Ammon's horn (tissue), 1 donor: ENCODE measurements around the gene ZNF735.
"Not testable (repeated sequence)": the region's sequence is repeated elsewhere in the genome, so short reads cannot be mapped to it uniquely, and the experiment has no call there.

Source experiments
- DNase-seq: peaks from one replicate; pipeline ENCODE4 v3.0.0-alpha.2; 2016; ENCODE audit warnings: low spot score

The ZNF735 gene

DNA sequence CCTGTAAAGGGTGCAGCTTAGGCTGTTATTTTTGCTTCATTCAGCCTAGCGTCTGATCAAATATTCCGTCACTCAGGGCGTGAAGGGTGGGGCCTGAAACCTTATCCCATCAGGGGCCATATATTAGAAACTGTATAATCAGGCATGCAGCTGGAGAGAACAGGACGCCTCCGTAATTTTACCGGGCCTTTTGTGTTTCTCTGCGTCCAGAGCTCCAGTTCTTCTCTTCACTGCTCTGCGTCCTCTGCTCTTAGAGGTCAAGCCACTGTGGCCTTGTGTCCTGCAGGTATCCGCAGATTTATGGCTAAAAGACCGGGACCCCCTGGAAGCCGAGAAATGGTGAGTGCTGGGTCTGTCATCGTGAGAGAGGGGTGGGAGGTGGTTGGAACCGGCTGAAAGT, at the start of gene ZNF735:
Gene ZNF735 (plus strand): TSS at position 301 of the 400 bp plus-strand sequence. CDS start 0 bp downstream, at position 301.
- DNase-seq = no peak

DNA sequence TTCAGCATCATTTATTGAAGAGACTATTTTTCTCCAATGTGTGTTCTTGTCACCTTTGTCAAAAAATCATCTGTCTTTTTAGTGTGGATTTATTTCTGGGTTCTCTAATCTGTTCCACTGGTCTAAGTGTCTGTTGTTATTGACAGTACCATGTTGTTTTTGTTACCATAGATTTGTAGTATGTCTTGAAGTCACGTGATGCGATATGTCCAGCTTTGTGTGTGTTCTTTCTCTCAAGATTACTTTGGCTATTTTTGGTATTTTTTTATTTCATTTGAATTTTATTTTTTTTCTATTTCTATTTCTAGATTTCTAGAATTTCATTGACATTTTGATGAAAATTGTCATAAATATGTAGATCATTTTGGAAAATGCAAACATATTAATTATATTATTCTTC, 36.0 kb upstream of the ZNF735 start:
- DNase-seq = not testable (repeated sequence)

DNA sequence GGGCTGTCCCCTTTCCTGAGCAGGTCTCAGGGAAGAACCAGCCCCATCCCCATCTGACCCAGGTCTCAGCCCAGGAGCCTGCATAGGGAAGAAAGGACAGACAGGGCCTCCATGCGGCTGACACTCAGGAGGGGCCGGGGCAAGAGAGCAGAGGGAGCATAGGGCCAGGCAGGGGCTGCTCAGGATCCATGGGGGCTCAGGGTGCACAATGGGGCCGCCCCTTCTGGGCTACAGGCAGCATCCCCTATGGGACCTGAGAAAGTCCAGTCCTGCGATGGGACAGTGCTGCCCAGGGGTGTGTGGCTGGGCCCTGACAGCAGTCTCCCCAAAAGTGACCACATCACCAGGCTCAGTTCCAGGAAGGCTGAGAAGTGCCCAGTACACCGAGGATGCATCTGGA, 32.7 kb upstream of the ZNF735 start:
- no peak for DNase-seq

DNA sequence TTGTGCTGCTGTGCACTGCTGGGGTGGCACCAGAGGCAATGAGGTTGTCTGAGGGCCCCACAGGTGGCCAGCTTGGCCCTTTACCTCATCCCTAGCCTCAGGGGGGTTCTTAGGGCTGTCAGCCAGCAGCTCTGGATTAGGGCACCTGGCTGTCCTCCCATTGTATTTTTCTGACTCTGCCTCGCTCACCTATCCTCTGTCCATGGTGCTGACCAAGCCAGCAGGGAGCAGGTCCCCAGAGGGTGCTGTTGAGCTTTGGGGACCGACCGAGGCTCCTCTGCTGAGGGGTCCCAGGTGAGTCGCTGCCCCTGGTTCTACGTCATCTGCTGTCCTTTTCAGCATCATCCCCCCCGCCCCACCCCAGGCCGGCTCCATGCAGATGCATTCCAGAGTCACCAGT, 32.1 kb upstream of the ZNF735 start:
- DNase-seq = no peak

DNA sequence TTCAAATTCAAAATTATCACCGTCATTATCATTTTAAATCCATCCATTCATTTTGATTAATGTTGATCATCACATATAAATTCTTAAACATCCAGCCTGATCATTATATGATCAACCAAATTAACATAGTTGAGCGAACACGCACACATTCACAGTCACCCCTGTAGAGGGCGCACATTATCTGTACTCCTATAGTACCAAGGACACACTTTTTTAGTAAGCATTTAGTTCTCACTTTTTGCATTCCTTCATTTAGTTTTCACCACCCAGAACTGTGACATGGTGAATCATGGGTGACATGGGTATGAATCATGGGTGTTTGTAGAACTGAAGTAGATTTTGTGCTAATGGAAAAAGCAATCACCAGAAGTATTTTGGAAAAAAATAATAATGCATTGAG, 26.0 kb upstream of the ZNF735 start:
- DNase-seq = no peak

DNA sequence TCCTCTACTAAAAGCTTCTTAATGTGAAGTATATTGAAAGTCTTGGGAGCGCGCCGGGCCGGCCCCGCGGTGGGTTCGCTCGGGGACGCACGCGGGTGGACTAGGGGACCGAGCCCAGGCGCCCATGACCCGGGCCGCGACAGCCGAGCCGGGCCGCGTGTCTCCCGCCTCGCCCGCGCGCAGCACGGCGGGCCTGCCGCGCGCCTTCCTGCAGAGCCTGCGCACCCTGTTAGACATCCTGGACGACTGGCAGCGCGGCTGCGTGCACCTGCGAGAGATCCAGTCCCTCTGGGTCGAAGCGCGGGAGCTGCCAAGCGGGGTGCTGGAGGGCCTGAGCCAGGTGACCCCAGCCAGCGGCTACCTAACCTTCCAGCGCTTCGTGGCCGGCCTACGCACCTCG, 25.4 kb upstream of the ZNF735 start:
- no peak for DNase-seq

DNA sequence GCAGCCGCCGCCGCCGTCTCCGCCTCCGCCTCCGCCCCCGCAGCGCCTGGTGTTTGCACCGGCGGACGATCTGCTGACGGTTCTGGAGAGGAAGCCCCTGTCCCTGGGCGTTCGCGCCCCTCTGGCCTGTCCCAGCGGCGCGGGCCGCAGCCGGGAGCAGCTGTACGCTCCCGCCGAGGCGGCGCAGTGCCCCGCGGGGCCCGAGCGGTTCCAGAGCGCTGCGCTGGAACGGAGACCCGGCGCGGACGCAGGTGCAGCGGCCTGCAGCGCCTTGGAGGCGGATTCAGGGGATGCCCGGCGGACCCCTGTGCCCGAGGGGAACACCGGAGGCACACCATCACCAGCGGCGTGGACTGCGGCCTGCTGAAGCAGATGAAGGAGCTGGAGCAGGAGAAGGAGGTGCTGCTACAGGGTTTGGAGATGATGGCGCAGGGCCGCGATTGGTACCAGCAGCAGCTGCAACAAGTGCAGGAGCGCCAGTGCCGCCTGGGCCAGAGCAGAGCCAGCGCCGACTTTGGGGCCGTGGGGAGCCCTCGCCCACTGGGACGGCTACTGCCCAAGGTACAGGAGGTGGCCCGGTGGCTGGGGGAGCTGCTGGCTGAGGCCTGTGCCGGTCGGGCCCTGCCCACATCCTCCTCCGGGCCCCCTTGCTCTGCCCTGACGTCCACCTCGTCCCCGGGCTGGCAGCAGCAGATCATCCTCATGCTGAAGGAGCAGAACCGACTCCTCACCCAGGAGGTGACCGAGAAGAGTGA, 24.8 kb upstream of the ZNF735 start:
- DNase-seq = no peak

DNA sequence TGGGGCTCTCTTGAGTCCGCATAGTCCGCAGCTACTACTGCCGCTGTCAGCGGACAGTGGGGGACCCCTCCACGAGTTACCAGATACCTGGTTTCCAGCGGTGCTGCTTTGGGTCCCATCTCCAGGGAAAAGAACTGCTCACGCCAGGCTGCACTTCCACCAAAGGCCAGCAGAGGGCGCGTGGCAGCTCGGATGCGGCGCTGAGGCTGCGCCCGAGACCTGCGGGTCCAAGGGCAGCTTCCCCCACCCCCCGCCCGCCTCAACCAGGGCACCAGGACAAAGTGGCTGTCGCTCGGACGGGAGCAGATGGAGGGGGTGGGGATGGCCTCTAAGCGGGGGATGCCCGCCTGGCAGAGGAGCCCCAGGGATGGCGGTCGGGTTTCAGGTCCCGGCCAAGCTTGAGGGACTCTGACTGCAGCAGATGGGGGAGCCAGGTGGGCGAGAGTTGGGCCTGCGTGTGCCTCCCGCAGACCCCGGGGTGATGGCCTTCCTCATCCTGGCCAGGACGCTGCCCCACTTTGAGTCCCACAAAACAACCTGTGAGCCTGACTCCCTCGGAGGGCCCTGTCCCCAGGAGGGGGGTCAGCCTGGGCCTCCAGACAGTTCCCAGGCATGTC, 23.8 kb upstream of the ZNF735 start:
- DNase-seq = peak; percentile 9

DNA sequence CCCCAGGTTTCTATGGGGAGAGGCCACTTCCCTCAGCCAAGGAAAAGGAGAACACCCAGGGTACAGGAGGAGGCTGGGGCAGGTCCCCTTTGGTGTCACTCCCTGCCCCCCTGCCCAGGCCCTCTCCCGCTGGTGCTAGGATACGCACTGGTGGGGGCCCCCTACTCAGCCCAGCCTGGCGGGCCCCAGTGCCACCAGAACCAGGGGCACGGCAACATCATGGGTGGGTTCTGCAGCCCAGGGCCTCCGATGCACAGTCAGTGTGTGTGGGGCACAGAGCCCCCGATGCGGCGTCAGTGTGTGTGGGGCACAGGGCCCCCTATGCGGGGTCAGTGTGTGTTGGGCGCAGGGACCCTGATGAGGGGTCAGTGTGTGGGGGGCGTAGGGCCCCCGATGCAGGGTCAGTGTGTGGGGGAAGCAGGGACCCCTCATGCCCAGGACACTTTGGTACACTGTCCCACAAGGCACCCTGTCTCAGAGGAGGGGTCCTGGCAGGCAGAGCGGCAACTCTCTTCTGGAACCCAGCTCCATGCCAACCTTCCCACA, 23.1 kb upstream of the ZNF735 start:
- DNase-seq = no peak

DNA sequence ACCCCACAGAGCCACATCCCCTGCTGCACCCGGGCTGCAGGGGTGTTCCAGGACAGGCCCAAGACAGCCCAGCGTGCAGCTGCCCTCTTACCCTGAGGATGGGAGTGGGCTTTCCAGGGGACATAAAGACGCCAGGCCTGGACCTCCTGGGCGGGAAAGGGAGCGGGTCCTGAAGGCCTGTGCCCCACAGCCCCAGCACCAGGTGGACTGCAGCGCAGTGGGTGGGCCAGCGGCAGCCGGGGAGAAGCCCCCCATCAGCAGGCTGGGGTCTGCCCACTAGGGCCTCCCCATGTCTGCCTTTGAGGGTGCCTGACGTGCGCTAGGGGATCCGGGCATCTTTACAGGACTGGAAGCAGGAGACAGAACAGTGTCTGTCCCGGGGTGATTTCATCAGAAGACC, 22.6 kb upstream of the ZNF735 start:
- no peak for DNase-seq

DNA sequence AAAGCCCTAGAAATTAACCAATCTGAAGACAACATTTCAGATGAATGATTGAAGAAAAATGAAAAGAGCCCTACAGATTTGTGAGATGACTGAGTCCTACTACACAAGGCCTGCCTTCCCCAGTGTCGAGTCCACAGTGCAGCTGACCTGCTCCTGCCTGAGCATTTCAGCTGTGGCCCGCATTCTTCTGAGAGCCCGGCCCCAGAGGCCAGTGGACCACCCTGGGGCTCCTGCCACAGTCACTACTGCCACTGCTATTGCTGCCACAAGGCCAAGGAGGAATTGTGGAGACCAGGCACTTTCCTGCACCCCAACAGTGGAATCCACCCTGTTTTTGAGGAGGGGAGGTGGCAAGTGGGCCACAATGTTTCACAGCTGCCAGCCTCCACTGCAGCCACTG, 19.6 kb upstream of the ZNF735 start:
- DNase-seq = no peak

DNA sequence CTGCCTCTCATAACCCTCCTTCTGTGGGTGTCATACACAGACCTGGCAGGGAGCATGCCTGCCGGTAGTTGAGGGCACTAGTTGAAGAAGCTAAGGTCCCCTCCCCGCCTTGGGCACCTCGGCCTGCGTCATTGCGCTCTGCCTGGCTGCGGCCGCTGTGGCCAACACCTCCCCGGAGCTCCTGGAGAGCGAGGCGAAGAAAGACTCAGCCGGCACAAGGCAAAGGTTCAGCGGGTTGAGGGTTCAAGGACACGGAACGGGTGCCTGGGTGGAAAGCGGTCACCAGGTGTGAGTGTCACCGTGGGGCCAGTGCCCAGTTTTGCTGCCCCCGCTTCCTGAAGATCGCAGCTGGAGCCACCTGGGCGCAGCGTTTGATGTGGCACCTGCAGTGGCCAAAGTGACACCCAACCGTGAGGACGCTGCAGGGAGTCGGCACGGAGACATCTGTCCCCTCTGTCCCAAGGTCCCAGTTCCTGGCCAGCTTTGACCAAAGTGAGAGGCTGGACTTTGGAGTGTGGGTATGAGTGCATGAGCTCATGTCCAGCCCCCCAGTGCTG, 14.8 kb upstream of the ZNF735 start:
- DNase-seq = no peak

DNA sequence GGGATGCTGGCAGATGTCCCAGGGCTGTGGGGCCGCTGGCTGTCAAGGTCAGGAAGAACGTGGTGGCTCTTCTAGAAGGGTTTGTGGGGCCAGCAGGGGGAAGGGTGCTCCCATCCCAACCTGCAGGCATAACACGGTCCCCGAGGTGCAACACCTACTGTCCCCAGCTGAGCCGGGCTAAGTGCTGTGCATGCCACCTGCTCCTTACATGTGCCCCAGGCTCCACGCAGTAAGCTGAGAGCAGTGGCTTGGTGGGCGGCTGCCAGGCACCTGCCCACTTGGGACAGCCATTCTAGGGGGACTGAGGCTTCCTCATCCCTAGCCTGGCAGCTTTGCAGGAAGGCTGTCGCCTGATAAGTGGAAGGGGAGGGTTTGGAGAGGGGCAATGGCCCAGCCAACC, 14.2 kb upstream of the ZNF735 start:
- no peak for DNase-seq

DNA sequence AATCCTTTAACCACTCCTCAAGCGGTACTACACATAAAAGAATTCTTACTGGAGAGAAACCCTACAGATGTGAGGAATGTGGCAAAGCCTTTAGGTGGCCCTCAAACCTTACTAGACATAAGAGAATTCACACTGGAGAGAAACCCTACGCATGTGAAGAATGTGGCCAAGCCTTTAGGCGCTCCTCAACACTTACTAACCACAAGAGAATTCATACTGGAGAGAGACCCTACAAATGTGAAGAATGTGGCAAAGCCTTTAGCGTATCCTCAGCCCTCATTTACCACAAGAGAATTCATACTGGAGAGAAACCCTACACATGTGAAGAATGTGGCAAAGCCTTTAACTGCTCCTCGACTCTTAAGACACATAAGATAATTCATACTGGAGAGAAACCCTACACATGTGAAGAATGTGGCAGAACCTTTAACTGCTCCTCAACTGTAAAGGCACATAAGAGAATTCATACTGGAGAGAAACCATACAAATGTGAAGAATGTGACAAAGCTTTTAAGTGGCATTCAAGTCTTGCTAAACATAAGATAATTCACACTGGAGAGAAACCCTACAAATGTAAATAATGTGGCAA, 12.8 kb downstream of the ZNF735 start:
- DNase-seq = not testable (repeated sequence)

DNA sequence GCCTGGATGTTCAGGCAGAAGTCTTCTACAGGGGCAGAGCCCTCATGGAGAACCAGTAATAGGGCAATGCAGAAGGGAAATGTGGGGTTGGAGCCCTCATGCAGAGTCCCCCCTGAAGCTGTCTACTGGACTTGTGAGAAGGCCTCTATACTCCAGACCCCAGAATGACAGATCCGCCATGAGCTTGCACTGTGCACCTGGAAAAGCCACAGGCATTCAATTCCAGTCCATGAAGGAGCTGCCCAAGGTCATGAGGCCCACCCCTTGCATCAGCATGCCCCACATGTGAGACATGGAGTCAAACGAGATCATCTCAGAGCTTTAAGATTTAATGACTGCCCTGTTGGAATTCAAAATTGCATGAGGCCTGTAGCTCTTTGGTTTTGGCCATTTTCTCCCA, 16.4 kb downstream of the ZNF735 start:
- no peak for DNase-seq

DNA sequence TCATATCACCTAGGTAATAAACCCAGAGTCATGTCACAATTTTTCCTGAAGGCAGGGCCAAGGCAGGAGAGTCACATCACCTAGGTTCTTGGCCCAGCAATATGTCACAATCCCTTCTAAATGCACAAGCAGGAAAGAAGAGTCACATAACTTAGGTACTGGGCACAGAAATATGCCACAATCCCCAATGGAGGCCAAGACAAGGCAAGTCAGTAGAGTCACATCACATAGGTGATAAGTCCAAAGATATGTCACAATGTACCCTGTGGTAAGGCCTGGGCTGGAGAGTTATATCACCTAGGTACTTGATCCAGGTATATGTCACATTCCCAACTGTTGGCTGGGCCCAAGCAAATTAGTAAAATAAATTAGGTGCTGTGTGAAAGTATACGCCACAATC, 21.2 kb downstream of the ZNF735 start, which contains the start of gene ZNF679:
Gene ZNF679 (plus strand): TSS at position 301 of the 400 bp plus-strand sequence. CDS start 20,644 bp downstream, outside the sequence.
- not testable (repeated sequence) for DNase-seq

DNA sequence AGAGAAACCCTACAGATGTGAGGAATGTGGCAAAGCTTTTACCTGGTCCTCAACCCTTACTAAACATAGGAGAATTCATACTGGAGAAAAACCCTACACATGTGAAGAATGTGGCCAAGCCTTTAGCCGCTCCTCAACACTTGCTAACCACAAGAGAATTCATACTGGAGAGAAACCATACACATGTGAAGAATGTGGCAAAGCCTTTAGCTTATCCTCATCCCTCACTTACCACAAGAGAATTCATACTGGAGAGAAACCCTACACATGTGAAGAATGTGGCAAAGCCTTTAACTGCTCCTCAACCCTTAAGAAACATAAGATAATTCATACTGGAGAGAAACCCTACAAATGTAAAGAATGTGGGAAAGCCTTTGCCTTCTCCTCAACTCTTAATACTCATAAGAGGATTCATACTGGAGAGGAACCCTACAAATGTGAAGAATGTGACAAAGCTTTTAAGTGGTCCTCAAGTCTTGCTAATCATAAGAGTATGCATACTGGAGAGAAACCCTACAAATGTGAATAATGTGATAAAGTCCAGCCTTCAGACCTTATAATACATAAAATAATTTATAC, 59.4 kb downstream of the ZNF735 start:
- DNase-seq = no peak
